Spleen (tissue), 10 donors: ENCODE measurements around the gene KDM6B. TPM values are rescaled to one million over a fixed set of nuclear protein-coding genes. Genes with fewer than 3 reads are reported as not detected.

Experiments used
- polyA plus RNA-seq, 3 donors: library from polyadenylated mRNA; stranded (reverse); fragments of 200-250 nt; gene quantifications; one replicate each; pipeline ENCODE4 v1.2.1, GENCODE V29; 2013
- total RNA-seq, 7 donors: library from RNA; depleted of rRNA in 3 of 7; stranded (reverse); fragments of >200 nt in 3 of 7; fragmentation: NEBNext Ultra II Directional in 4 of 7; extraction: Animal tissue kit (Norgen Biotek cat#: 25700) in 4 of 7; gene quantifications; one replicate each; pipeline versions ENCODE4 v1.1.0 to v1.2.1, GENCODE V29; 2016 to 2021
- donor health status: healthy with polysubstance abuse.
- donor health status: DM: no; HTN: no; CAD: no; lungs with moderate emphysema.
- donor health status: DM: no; HTN: no; CAD: no.
- donor health status: Bipolar disorder and iron deficiency.
- donor health status: healthy.
- donor health status: DM: no; HTN: no; CAD: no.
- donor health status: DM: yes; HTN: yes; CAD: no.

KDM6B gene
- total and polyA plus RNA-seq, 10 donors, result 2.9 to 110 (median 48.8) TPM

Other genes starting within 250 kb of the KDM6B start
- 1 to 10 TPM in 1 of 7 donors, under 1 TPM in 2, not detected in 4; 0.41 to 1.7 (median 0.64) TPM for gene SOX15, start 244.1 kb upstream of the KDM6B start, total RNA-seq
- gene SOX15, start 244.1 kb upstream of the KDM6B start, polyA plus RNA-seq, result under 1 TPM; 0.20 to 0.44 (median 0.32) TPM
- 10 to 100 TPM; 17.7 to 29.3 (median 26.7) TPM for gene FXR2, start 219.3 kb upstream of the KDM6B start, total RNA-seq
- 10 to 100 TPM; 18.9 to 26.9 (median 20.4) TPM for gene FXR2, start 219.3 kb upstream of the KDM6B start, polyA plus RNA-seq
- 10 to 100 TPM; 65.1 to 98.6 (median 80.6) TPM for gene SAT2, start 206.4 kb upstream of the KDM6B start, total RNA-seq
- gene SAT2, start 206.4 kb upstream of the KDM6B start, polyA plus RNA-seq, result 100 to 1,000 TPM; 116 to 229 (median 191) TPM
- gene SHBG, start 204.1 kb upstream of the KDM6B start, total RNA-seq, result 1 to 10 TPM in 2 of 7 donors, under 1 TPM in 3, not detected in 2; 0.49 to 1.9 (median 0.70) TPM
- gene SHBG, start 204.1 kb upstream of the KDM6B start, polyA plus RNA-seq, result under 1 TPM; 0.27 to 0.35 (median 0.28) TPM
- gene ATP1B2, start 183.3 kb upstream of the KDM6B start, total RNA-seq, result 10 to 100 TPM in 1 of 7 donors, 1 to 10 TPM in 6; 3.8 to 10.1 (median 5.1) TPM
- gene ATP1B2, start 183.3 kb upstream of the KDM6B start, polyA plus RNA-seq, result under 1 TPM; 0.26 to 0.56 (median 0.54) TPM
- gene TP53, start 146.7 kb upstream of the KDM6B start, total RNA-seq, result 10 to 100 TPM; 37.0 to 83.9 (median 58.5) TPM
- 10 to 100 TPM; 33.6 to 48.1 (median 40.1) TPM for gene TP53, start 146.7 kb upstream of the KDM6B start, polyA plus RNA-seq
- 10 to 100 TPM in 1 of 7 donors, 1 to 10 TPM in 6; 8.5 to 10.6 (median 9.5) TPM for gene WRAP53, start 145.7 kb upstream of the KDM6B start, total RNA-seq
- 10 to 100 TPM; 13.3 to 21.8 (median 16.4) TPM for gene WRAP53, start 145.7 kb upstream of the KDM6B start, polyA plus RNA-seq
- gene EFNB3, start 129.0 kb upstream of the KDM6B start, total RNA-seq, result under 1 TPM in 6 of 7 donors, not detected in 1; 0.17 to 0.60 (median 0.29) TPM
- gene EFNB3, start 129.0 kb upstream of the KDM6B start, polyA plus RNA-seq, result under 1 TPM; 0.04 to 0.11 (median 0.06) TPM
- gene DNAH2, start 116.5 kb upstream of the KDM6B start, total RNA-seq, result 1 to 10 TPM in 1 of 7 donors, under 1 TPM in 5, not detected in 1; 0.13 to 1.1 (median 0.23) TPM
- gene DNAH2, start 116.5 kb upstream of the KDM6B start, polyA plus RNA-seq, result under 1 TPM; 0.02 to 0.03 (median 0.02) TPM
- 10 to 100 TPM in 5 of 7 donors, 1 to 10 TPM in 2; 5.2 to 31.8 (median 18.0) TPM for gene TMEM88, start 20.8 kb downstream of the KDM6B start, total RNA-seq
- gene TMEM88, start 20.8 kb downstream of the KDM6B start, polyA plus RNA-seq, result 10 to 100 TPM in 1 of 3 donors, 1 to 10 TPM in 2; 5.5 to 26.2 (median 9.5) TPM
- 100 to 1,000 TPM in 1 of 7 donors, 10 to 100 TPM in 6; 51.0 to 111 (median 56.9) TPM for gene NAA38, start 23.3 kb downstream of the KDM6B start, total RNA-seq
- gene NAA38, start 23.3 kb downstream of the KDM6B start, polyA plus RNA-seq, result 100 to 1,000 TPM; 119 to 185 (median 182) TPM
- gene CYB5D1, start 23.8 kb downstream of the KDM6B start, total RNA-seq, result 10 to 100 TPM in 1 of 7 donors, 1 to 10 TPM in 6; 4.1 to 13.2 (median 5.9) TPM
- 1 to 10 TPM; 2.1 to 3.8 (median 2.9) TPM for gene CYB5D1, start 23.8 kb downstream of the KDM6B start, polyA plus RNA-seq
- gene CHD3, start 54.6 kb downstream of the KDM6B start, total RNA-seq, result 100 to 1,000 TPM in 2 of 7 donors, 10 to 100 TPM in 5; 60.9 to 117 (median 83.6) TPM
- gene CHD3, start 54.6 kb downstream of the KDM6B start, polyA plus RNA-seq, result 10 to 100 TPM; 37.0 to 84.3 (median 71.8) TPM
- 10 to 100 TPM in 1 of 7 donors, 1 to 10 TPM in 6; 2.5 to 20.7 (median 3.4) TPM for gene RNF227, start 82.1 kb downstream of the KDM6B start, total RNA-seq
- 1 to 10 TPM; 2.4 to 4.0 (median 3.8) TPM for gene RNF227, start 82.1 kb downstream of the KDM6B start, polyA plus RNA-seq
- gene KCNAB3, start 95.6 kb downstream of the KDM6B start, total RNA-seq, result 1 to 10 TPM; 1.1 to 6.3 (median 4.2) TPM
- 1 to 10 TPM; 2.3 to 5.6 (median 2.9) TPM for gene KCNAB3, start 95.6 kb downstream of the KDM6B start, polyA plus RNA-seq
- 100 to 1,000 TPM in 3 of 7 donors, 10 to 100 TPM in 4; 71.1 to 120 (median 98.9) TPM for gene TRAPPC1, start 97.7 kb downstream of the KDM6B start, total RNA-seq
- 100 to 1,000 TPM; 128 to 172 (median 135) TPM for gene TRAPPC1, start 97.7 kb downstream of the KDM6B start, polyA plus RNA-seq
- 10 to 100 TPM; 22.6 to 27.0 (median 25.2) TPM for gene CNTROB, start 98.0 kb downstream of the KDM6B start, total RNA-seq
- 10 to 100 TPM; 19.6 to 27.1 (median 24.2) TPM for gene CNTROB, start 98.0 kb downstream of the KDM6B start, polyA plus RNA-seq
- gene GUCY2D, start 168.4 kb downstream of the KDM6B start, total RNA-seq, result under 1 TPM in 2 of 7 donors, not detected in 5; 0.07 to 0.43 TPM
- gene GUCY2D, start 168.4 kb downstream of the KDM6B start, polyA plus RNA-seq, result under 1 TPM in 1 of 3 donors, not detected in 2; 0.03 TPM
- 1 to 10 TPM in 5 of 7 donors, under 1 TPM in 2; 0.13 to 6.2 (median 2.8) TPM for gene ALOX15B, start 204.8 kb downstream of the KDM6B start, total RNA-seq
- gene ALOX15B, start 204.8 kb downstream of the KDM6B start, polyA plus RNA-seq, result 1 to 10 TPM; 1.0 to 7.8 (median 2.7) TPM